ENCODE measurements around the gene PDGFC.
"Not testable (repeated sequence)": the region's sequence is repeated elsewhere in the genome, so short reads cannot be mapped to it uniquely, and the experiment has no call there.

Gene PDGFC

GRCh38 chr4:156952078-156952759, 19.4 kb downstream of the PDGFC start:
- DNase-seq (ENCODE audit: low read depth in 2 of 3, low spot score in 2 of 3) = no peak

DNA sequence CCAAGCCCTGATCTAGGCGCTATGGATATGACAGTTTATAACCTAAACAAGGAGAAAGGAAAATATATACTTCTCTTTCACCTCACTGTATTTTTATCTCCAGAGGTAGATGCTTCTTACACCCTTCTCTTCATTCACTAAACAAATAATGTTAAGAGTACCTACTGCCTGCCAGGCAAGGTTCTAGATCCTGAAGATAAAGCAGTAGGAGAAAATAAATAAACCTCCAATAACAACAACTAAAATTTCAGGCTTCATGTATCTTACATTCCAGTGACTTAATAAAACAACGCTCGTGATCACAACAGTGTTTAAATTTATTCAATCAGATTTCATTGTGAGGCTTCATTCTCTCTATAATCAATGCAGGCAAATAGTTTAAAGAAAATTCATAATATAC, 20.7 kb downstream of the PDGFC start:
- no peak for DNase-seq (ENCODE audit: low read depth in 2 of 3, low spot score in 2 of 3)

DNA sequence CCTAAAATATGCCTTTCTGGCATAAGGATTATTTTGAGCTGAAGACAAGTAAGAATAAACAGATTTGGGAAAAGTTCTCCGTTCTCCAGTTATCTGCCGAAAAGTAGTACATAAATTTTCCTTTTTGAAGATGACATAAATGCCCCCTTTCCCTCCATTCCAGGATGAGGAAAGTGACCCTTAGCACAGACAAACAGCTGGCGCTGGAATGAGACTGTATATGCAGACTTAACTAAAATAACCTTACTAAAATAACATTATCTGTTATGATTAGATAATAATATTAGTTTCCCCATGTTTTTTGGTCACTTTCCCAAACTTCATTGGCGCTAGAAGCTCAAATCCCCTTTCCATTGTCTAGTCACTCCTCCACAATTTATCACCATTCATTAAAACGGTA, 21.5 kb downstream of the PDGFC start:
- DNase-seq (ENCODE audit: low read depth in 2 of 3, low spot score in 2 of 3) = no peak

DNA sequence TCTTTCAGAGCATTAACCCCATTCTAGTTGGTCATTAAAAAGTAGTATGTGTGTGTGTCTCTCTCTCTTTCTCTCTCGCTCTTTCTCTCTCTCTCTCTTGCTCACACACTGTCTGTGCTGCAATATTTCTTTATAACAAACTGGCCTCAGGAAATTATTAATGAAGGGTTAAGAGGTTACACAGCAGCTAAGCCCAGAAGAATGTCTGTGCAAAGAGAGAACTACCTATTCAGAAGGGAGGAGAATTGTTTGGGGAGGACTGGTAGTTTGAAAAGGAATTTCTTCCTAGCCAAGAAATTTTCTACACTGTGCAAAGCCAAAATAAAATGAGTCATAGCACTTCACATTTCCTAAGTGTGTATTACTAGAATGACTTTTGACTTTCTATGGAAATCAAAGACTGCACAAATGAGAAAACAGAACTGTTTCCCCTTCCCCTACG, 22.2 kb downstream of the PDGFC start:
- DNase-seq (ENCODE audit: low read depth in 2 of 3, low spot score in 2 of 3) = no peak

- no peak for DNase-seq (ENCODE audit: low read depth in 2 of 3, low spot score in 2 of 3)
Measured at GRCh38 chr4:156948738-156949137, 22.9 kb downstream of the PDGFC start.

DNA sequence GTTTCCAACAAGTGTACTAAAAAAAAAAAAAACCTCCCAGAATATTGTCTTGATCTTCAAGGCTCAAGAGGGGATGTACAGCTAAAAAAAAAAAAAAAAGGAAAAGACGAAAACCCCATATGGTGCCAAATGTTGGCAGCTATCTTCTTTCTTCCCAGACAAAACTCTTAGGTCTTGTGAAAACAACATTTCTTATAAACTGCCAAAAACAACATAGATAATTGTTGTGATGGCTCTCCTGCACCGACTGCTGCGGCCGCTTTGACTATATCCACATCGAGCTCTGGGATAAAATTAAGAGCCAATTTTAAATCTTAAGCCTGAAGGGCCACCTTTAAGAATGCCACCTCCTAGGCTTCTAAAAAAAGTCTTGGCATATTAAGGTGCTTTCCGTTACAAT, 23.5 kb downstream of the PDGFC start:
- DNase-seq (ENCODE audit: low read depth in 2 of 3, low spot score in 2 of 3) = no peak

- DNase-seq (ENCODE audit: low read depth in 2 of 3, low spot score in 2 of 3) = no peak
Measured at GRCh38 chr4:156946516-156947424, 24.8 kb downstream of the PDGFC start.

DNA sequence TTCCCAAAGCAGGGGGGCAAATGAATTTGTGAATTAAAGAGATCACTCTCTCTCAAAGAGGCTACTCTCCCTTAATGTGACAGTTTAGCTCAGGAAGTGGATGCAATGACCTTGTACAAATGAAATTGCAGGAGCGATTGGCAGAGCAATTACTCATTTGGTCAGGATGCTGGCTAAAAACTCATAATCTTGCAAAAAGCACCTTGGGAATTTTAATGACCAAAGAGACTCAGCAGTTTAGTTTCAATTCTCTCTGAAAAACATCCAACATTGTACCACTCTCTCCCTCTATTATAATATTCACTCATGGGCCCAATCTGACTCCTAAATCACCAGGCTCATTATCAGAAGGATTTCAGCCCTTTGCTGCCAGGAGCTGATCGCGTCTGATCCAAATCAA, 26.1 kb downstream of the PDGFC start:
- no peak for DNase-seq (ENCODE audit: low read depth in 2 of 3, low spot score in 2 of 3)

GRCh38 chr4:156942991-156943390, 28.6 kb downstream of the PDGFC start:
- DNase-seq (ENCODE audit: low read depth in 2 of 3, low spot score in 2 of 3) = no peak

DNA sequence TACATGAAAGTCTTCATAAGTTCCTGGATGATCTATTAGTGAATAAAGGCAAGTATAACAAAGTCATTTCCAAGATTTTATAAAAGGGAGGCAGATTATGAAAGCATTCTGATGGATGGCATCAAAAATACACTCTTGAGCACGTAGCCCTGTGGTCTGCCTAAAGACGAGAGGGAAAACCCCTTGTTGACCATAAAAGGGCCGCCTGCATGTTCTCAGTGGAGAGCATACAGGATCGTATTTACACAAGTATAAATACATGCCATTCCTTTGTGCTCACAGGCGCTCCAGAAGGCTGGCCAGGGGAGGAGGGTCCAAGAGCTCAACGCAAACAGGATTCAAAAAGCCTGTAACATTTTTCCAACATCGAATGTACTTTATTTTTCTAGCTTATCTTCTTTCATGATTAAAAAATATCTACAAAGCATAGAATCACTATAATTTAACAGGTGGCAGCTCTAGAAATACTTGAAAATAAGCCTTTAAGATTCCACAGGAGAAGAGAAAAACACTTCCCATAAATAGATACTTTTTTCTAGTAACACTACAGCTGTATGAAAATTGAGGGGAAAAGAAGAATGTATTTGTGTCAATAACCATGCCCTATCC, 29.6 kb downstream of the PDGFC start:
- no peak for DNase-seq (ENCODE audit: low read depth in 2 of 3, low spot score in 2 of 3)

DNA sequence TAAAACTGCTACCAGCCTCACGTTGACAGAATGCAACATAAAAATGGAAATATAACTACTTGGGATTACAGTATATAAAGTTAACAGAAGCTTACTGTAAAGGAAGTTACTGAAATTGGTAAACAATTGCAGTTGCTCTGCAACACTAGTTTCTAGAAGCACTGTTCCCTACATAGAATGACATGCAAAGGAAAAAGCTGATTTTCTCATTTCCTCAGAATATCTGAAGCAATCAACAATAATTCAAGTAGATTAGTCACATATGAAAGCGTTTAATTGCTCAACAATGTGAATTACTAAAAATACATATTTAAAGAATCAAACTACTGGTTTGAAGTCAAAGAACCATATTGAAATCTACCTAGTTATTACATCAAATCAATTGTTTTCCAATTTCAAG, 31.8 kb downstream of the PDGFC start:
- DNase-seq (ENCODE audit: low read depth in 2 of 3, low spot score in 2 of 3) = no peak

DNA sequence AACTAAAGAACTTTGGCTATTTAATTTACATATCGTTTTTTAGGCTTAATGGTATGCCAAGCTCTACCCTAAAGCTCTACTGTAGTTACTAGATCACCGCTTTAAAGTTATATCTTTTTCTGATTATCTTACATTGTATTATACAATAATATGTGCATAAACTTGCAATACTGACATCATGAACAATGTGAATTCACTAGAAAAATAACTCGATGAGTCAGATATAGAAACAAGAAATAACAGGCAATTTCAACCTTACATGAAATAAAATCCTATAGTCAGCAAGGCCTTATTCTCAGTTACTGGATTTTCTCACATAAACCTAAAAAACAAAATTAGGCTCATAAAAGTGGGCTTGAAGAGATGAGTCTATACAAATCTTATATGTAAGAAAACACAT, 32.5 kb downstream of the PDGFC start:
- DNase-seq (ENCODE audit: low read depth in 2 of 3, low spot score in 2 of 3) = no peak

GRCh38 chr4:156934259-156934635, 37.4 kb downstream of the PDGFC start:
- no peak for DNase-seq (ENCODE audit: low read depth in 2 of 3, low spot score in 2 of 3)

DNA sequence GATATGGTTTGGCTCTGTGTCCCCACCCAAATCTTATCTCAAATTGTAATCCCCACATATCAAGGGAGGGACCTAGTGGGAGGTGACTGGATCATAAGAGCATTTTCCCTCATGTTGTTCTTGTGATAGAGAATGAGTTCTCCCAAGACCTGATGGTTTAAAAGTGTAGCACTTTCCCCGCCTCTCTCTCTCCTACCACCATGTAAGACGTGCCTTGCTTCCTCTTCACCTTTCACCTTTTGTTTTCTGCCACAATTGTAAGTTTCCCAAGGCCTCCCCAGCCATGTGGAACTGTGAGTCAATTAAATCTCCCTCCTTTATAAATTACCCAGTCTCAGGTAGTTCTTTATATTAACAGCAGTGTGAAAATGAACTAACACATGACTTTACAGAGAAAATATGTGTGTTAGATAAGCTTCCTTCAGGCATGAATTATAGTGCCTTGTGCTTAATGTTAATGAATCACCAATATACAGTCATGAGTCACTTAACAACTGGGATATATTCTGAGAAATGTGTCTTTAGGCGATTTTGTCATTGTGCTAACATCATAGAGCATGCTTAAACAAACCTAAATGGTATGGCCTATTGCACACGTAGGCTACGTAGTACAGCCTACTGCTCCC, 37.9 kb downstream of the PDGFC start:
- no peak for DNase-seq (ENCODE audit: low read depth in 2 of 3, low spot score in 2 of 3)

DNA sequence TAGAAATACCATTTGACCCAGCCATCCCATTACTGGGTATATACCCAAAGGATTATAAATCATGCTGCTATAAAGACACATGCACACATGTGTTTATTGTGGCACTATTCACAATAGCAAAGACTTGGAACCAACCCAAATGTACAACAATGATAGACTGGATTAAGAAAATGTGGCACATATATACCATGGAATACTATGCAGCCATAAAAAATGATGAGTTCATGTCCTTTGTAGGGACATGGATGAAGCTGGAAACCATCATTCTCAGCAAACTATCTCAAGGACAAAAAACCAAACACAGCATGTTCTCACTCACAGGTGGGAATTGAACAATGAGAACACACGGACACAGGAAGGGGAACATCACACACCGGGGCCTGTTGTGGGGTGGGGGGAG, 39.2 kb downstream of the PDGFC start:
- DNase-seq (ENCODE audit: low read depth in 2 of 3, low spot score in 2 of 3) = not testable (repeated sequence)

- DNase-seq (ENCODE audit: low read depth in 2 of 3, low spot score in 2 of 3) = no peak
Measured at GRCh38 chr4:156931267-156931666, 40.3 kb downstream of the PDGFC start.

DNA sequence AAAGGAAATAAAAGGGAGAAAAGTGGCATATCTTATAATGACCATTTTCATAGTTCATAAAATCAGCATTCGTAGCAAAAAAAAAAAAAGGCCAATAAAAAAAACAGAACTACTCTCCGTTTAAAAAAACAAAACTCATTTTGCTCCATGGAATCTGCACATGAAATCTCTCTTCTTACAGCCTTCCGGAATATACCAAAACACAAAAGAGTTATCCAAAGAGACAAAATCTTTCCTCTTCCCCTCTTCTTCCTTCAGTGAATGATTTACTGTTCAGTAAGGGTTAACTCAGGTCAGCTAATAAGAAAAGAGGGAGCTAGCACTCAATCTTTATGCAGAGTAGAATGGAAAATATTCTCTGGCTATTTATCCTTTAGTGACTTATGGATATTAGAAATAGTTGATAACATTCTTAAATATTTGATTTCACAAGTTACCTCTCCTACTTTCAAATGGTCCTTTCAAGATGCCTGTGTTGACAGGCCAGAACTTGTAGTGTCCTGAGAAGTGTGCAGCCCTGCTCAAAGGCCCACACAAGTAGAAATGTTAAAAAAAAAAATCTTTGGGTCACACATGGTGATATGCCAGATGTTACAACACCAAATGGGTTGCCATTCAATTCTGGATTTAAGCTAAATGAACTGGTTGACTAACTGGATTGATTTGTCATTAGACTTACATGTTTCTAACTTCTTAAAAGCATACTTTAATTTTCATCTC, 42.1 kb downstream of the PDGFC start:
- DNase-seq (ENCODE audit: low read depth in 2 of 3, low spot score in 2 of 3) = no peak

- no peak for DNase-seq (ENCODE audit: low read depth in 2 of 3, low spot score in 2 of 3)
Measured at GRCh38 chr4:156924774-156925315, 46.8 kb downstream of the PDGFC start.

DNA sequence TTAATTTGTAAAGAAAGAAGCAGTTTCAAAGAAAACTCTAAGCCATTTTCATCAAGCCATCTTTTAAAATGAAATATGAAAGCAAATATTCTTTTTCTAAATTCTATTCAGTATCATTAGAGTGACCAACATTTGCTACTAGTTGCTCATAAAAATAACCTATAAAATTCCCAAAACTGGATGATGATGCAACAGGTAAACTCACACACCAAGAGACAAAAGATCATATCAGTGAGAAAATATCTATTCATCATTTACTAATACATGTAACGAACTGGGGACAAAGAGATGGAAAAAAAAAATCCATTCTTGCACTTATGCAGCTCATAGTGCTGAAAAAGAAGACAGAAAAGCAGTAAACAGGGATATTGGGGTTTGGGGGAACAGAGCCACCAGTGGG, 48.1 kb downstream of the PDGFC start:
- no peak for DNase-seq (ENCODE audit: low read depth in 2 of 3, low spot score in 2 of 3)

DNA sequence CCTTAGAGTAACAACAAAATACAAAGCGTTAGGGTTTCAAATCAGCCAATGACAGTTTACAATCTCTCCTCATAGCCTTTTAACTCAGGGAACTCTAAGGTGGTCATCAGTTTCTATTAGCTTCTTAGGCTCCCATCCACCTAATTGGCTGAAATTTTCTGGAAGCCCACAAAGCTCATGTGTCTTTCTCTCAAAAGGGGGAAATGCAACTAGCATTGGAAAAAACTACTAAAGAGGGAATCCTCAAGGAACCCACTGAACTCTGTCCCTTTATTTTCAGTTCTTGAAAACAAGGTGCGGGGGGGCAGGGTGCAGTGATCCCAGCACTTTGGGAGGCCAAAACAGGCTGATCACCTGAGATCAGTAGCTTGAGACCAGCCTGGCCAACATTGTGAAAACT, 56.4 kb downstream of the PDGFC start:
- DNase-seq (ENCODE audit: low read depth in 2 of 3, low spot score in 2 of 3) = no peak

DNA sequence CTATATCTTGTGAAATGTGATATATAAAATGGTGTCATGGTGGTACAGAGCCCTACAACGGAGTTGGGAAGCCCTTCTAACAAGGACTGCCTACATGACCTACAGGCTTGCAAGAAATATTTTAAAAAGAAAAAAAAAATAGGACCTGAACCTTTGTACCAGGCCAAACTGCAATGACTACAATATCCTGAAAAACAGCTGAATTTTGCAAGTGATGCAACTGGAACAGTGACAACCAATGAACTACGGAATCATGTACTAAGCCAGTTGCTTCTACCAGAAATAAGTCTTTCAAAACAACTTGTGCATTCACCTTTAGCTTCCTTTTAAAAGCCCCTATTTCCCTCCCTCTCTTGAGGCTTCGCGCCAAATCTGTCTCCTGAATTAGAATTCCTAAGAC, 58.4 kb downstream of the PDGFC start:
- no peak for DNase-seq (ENCODE audit: low read depth in 2 of 3, low spot score in 2 of 3)

All from activated CD8-positive, alpha-beta memory T cell treated with anti-CD3 and anti-CD28 coated beads for 48 hours (primary cell).